Ureter (tissue), 1 donor: ENCODE measurements around the gene HSPBAP1. TPM values are rescaled to one million over a fixed set of nuclear protein-coding genes. Genes with fewer than 3 reads are reported as not detected.
"Not testable (repeated sequence)": the region's sequence is repeated elsewhere in the genome, so short reads cannot be mapped to it uniquely, and the experiment has no call there.

ENCODE experiments used
- DNase-seq: peaks from one replicate; pipeline ENCODE4 v3.0.0-alpha.2; 2020; ENCODE audit warnings: low spot score
- total RNA-seq: library from RNA; stranded (reverse); gene quantifications from one replicate; pipeline ENCODE4 v1.2.4, GENCODE V29; 2023
- donor health status: DM: yes; HTN: yes; CAD: no.

Gene HSPBAP1
- total RNA-seq, 1 donor from 2014 or later = 16.2 TPM

DNA sequence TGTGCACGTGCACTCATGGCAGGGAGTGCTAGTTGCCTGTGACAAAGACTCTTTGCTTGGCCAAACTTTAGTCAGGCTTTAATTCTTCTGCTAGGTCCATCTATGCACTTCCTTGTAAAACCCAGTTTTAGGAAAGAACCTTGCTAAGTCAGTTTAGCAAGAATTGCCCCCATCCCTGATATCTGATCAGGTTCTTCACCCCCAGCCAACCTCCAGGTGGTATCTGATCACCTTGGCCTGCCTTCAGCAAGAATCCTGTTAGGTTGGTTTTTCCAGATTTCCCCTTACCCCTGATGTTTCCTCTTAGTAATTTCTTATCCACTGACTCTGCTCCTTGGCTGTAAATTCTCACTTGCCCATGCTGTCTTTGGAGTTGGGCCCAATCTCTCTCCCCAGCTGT, 8.4 kb downstream of the HSPBAP1 start:
- DNase-seq = no peak

DNA sequence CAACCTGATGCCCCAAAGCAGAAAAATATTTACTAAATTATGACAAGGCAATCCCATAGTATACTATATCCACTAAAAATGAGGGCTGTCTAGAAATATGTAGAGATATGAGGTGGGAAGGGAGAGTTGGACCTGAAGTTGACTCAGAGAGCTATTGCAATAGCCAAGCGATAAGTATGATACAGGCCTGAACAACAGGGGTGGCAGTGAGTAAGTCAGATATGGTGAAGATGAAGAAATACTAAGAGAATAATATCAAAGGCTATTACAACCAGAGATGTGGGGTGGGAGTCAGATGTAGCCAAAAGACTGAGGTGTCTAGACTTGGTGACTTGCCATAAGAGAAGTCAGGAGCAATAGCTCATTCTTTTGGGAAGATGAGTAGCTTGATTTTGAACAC, 9.2 kb downstream of the HSPBAP1 start:
- no peak for DNase-seq

DNA sequence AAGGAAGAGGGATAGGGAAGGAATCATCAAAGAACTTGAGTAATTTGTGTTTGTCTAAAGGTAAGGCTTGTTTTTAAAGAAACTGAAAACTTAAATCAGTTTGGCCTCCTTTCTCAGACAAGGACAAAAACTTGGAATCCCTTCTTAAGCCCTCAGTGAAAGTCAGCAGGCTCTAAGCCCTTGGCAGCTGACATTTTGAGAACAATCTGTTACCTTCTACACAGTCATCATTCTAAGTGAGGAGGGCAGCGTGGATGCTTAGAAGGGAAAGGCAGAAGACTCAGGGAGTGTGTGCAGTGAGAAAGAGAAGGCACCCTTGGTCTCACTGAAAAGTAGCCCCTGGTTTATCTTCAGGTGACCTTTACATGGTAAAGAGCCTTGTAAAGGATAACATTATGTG, 10.8 kb downstream of the HSPBAP1 start:
- DNase-seq = no peak

DNA sequence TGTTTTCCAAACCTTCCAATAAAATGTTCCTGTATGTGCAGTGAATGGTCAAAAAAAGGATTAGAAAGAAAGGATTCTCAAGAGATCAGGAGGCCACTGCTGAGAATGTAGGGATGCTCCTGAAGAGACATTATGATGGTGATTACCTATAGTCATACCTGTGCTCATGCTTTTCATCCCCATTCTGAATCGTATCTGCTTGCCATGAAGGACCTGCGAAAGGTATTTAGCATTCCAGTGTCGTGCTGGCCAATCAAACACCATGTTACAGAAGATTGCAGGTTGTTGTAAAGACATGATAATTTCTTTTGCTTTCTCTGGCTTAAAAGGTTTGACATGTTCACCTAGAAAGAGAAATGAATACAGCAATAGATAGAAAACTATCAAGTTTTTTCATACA, 16.1 kb downstream of the HSPBAP1 start:
- DNase-seq = no peak

DNA sequence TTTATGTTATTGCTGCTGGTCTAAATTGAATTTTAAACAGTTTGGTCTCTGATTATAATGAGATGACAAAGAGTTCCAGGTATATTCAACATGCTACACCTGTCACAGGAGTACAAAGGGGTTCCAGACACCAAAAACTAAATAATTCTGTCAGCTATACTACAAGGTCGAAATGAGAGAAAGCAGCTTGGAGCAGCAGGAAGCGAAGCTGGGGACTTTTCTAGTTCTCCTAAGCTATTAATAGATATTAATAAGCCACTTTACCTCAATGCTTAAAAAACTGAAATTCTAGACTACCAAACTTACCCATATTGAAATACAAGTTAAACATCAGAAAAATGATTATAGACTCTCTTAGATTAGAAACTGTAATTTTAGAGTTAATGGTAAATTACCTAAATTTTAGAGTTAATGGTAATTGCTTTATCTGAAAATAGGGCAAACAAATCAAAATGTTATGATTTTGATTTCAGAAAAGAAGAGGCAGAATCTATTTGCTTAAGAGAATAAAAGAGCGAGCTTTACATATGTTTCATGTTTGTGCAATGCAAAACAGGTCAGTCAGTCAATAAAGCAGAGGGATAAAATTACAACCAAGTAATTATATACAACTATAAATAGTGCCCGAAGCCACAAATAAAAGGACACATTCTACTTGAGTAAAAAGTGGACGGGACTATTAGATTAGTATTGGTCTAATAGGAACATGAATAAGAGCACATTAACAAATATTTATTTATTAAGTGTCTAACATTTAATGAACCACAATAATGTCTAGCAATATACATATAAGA, 16.8 kb downstream of the HSPBAP1 start:
- DNase-seq = no peak

DNA sequence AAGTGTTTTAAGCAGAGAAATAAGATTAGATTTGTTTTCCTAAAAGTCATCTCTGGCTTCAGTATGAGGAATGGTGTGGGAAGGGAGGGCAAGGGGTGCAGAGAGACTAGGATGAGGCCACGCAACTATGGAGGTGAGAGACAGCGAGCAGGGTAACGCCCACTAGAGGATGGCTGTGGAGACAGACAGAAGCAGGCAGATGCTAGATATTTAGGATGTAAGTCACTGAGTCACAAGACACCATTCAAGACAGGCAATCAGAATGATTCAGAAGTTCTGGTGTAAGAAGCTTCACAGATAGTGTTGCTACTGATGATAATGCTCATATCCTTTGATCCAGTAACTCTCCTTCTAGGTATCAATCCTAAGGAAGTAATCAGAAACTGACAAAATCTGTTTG, 19.1 kb downstream of the HSPBAP1 start:
- DNase-seq = no peak

DNA sequence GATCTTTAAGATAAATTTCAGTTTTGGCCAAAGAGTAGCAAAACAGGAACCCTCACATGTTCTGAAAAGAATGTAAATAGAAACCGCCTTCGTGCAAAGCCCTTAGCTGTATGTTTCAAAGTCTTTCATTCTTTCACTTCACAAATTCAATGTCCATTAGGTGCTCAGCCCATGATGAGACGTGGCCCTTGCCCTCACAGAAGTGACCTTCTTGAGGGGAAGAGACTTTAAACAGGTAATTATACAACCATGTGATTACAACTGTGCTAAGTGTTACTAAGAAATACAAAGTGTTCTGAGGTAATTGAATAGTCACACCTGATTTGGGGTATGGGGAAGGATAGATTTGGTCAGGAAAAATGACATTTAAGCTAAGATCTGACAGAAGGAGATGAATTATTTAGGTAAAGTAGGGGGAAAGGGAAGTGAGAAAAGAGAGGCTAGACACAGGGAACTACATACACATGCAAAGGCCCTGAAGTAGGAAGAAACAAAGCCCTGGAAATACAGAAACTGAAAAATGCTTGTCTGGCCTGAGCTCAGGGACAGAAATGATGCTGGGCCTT, 19.6 kb downstream of the HSPBAP1 start:
- DNase-seq = no peak

DNA sequence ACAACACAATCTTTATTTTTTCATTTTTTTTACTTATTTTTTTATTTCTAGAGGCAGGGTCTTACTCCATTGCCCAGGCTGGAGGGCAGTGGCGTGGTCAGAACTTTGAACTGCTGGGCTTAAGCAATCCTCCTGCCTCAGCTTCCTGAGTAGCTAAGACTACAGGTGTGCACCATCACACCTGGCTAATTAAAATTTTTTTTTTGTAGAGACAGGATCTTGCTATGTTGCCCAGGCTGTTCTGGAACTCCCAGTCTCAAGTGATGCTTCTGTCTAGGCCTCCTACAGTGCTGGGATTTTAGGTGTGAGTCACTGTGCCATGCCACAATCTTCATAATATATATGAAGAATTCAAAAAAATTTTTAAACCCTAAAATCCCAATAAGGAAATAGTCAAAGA, 20.8 kb downstream of the HSPBAP1 start:
- no peak for DNase-seq

DNA sequence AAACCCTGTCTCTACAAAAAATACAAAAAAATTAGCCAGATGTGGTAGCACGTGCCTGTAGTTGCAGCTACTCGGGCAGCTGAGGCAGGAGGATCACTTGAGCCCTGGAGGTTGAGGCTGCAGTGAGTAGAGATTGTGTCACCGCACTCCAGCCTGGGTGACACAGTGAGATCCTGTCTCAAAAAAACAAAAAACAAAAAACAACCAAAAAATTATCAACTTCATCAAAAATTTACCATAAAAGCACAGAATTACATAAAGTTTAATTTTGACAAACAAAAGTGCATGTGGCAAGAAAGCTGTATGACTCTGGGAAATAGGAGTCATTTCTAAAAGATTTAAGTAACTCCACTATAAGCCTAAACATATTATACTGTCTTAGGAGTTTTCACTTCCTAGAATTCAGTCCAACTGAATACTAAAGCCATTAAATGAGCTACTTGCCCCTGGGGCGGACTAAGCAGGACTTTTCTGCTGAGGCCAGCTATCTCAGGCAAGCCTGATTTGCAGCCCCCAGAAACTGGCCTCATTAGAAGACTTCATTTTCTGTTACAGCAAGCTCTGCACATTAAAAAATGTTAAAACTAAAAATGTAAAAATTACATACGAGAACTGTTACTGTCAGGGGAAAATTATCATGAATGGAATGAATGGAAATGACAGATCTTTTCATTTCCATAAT, 23.0 kb downstream of the HSPBAP1 start:
- no peak for DNase-seq

DNA sequence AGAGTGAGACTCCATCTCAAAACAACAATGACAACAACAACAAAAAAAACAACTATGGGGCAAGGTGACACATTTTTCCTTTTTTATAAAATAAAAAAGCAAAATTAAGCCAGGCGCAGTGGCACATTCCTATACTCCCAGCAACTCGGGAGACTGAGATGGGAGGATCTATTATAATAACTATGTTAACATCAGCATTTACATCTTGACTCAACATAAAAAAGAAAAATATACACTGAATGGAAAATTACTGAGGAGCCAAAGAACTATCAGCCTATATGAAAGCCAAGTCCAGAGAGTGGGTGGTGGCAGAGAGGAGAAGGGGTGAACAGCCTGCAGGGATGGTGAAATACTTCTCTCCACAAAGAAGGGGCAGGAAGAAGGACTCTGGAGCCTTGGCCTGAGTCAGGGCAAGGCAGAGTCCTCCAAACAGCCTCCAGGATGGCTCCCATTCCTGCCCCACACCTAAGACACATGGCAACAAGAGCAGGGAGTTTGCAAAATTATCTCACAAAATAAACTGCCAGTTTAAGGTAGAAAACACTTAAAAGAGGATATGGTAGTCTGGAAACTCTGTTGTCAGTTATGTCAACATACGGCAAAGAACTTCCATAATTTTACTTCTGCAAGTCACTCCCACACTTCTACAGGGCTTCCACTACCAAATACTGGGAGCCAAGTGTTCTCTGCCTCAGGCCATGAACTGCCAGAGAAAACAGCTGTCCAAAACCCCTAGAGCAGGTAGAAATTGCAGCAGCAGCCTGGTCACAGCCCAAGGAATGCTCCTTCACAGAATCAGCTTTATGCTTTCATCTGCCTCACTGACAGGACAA, 25.9 kb downstream of the HSPBAP1 start:
- no peak for DNase-seq

DNA sequence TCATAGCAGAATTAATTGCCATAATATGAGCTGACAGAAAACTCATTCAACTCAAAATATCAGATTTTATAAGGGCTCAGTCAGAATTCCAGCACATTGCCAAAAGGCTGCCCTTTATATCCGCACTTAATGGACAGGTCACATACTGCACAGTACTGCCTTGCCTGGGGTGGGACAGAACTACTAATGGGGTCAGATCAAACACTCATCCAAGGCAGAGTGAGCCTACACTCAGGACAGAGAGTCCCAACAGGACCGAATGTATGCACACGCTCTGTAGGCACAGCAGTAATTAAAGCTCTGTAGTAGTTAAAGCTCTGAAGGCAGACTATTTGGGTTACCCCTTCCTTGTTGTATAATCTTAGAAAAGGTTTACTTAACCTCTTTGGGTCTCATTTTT, 27.2 kb downstream of the HSPBAP1 start:
- no peak for DNase-seq

DNA sequence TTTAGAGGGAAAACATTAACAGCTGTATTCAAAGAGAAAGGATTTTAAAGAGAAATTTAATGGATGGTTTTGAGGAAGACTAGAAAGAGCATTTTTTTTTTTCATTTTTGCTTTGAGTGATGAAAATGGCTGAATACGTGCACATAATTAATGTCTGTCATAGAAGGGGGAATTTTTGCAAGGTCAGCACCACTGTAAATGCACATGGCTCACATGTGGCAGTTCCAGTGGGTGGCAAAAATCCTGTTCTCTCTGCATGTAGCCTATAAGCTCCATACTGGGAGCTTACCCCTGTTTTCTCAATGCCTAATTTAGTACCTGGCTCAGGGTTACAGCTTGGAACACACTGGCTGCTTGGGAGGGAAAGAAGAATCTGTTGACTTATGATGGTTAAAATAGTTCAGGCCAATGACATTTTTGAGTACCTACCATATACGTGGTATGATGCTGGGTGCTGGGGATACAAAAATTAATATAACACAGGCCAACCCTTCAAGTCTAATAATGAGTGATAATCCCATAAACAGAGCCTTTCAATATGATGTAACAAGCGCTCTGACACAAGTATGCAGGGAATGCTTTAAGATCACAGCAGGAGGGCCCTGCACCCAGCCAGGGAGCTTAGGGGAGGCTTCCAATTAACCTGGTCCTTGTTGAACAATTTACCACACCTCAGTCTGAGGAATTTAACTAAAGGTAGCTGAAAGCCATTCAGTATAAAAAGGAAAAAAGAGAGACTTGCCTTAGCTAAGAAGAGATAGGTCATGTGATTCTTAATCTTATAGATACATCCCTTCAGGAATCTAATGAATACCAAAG, 33.0 kb downstream of the HSPBAP1 start:
- no peak for DNase-seq

DNA sequence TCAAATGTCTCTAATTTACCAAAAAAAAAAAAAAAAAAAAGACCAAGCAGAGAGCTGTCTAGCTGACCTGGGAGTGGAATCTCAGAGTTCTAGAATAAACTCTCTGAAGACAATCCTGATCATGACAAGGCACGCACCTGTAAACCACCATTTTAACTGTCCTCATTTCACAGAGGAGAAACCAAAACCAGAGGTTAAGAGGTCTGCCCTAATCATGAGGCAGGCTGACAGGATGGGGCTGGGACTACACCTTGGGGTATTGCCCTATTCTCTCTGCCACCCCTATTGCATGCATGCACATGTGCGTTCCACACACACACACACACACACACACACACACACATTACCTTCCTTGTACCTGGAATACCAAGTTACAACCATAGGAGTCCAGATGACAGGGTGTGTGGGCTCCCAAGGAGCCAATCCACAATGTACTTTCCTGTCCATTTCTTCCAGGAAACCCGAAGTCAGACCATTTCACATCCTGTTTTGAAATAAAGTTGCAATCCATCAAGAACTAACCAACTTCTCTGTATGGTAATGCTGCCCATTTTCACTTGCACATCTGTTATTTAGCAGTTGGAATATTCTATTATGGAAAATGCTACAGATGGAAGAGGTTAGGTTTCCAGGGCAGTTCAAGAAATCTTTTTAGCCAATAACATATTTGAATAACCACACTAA, 34.6 kb downstream of the HSPBAP1 start:
- DNase-seq = no peak

DNA sequence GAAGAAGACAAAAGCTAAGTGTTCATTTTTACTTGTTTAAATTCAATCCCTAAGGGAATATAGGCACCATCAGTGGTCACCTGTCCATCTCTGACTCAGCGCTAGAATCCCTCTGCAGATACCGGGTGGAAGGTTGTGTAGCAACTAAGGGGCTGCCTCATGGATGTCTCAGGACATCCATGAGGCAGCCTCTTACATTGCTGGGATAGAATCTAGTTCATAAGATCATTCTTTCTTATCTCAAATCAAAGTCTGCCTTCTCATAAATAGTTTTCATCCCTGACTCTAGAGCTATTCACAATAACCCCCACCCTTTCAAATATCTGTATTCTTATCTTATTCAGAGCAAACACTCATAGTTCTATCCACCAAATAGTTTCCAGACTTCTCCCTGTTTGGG, 38.1 kb downstream of the HSPBAP1 start:
- no peak for DNase-seq

DNA sequence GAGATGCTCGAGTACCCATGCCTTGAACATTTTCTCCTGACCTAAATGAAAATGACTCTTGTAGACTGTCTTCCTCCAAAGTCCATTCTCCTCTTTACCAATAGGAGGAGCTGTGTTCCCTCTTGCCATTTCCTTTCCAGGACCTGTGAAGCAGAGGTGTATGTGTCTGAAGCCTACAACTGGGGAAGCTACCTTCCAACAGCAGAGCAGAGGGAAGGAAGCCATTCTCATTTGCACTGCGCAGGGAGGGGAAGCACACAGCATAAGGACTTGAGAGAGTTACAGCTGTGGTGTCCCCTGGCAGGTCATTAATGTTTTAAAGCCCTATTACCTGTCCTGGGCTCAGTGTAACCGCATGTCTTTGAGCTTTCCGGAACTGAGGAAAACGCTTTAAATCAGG, 38.7 kb downstream of the HSPBAP1 start:
- DNase-seq = no peak

DNA sequence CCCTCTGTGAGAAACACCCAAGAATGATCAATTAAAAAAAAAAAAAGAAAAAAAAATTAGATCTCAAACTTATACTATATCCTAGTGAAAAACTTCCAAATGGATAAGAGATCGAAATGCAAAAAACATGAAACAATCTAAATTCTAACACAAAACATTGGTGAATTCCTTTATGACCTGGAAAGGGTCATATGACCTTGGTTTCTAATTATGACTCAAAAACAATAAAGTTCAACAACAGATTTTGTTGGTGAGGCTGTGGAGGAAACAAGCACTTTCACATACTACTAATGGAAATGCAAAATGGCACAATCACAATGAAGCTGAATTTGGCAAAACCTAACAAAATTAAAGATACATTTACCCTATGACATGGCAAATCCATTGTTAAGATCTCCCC, 45.3 kb downstream of the HSPBAP1 start:
- no peak for DNase-seq

DNA sequence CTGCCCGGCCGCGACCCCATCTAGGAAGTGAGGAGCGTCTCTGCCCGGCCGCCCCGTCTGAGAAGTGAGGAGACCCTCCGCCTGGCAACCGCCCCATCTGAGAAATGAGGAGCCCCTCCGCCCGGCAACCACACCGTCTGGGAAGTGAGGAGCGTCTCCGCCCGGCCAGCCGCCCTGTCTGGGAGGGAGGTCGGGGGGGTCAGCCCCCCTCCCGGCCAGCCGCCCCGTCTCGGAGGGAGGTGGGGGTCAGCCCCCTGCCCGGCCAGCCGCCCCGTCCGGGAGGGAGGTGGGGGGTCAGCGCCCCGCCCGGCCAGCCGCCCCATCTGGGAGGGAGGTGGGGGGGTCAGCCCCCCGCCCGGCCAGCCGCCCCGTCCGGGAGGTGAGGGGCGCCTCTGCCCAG, 46.3 kb downstream of the HSPBAP1 start:
- DNase-seq = not testable (repeated sequence)

DNA sequence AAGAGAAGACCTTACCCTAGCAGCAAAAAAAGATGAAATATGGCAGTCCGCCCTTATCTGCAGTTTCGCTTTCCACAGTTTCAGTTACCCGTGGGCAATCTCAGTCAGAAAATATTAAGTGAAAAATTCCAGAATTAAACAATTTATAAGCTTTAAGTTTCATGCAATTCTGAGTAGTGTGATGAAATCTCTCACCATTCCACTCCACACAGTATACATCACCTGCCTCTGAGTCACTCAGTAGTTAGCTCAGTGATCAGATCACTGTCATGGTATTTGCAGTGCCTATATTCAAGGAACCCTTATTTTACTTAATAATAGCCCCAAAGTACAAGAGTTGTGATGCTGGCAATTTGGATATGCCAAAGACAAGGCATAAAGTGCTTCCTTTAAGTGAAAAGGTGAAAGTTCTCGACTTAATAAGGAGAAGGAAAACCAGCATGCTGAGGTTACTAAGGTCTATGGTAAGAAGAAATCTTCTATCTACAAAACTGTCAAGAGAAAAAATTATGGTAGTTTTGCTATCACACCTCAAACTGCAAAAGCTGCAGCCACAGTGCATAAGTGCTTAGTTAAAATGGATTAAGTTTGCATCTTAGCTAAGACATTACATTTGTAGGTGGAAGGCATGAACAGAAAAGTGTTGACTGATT, 48.1 kb downstream of the HSPBAP1 start:
- DNase-seq = no peak

DNA sequence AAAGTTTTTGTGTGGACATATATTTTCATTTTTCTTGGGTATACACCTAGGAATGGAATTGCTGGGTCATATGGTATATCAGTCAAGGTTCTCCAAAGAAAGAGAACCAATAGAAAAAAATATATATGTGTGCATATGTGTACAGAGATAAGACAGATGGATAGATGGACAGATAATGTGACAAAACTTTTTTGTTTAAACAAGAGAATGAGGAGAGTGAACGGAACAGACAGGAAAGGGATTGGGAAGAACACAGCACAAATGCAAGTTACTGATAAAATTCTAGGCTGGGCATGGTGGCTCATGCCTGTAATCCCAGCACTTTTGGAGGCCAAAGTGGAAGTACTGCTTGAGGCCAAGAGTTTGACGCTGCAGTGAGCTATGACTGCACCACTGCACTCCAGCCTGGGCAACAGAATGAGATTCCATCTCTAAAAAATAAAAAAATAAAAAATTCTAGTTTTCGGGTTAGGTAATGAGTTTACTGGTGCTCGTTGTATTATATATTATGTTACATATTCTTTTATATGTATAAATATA, 50.0 kb downstream of the HSPBAP1 start:
- no peak for DNase-seq

DNA sequence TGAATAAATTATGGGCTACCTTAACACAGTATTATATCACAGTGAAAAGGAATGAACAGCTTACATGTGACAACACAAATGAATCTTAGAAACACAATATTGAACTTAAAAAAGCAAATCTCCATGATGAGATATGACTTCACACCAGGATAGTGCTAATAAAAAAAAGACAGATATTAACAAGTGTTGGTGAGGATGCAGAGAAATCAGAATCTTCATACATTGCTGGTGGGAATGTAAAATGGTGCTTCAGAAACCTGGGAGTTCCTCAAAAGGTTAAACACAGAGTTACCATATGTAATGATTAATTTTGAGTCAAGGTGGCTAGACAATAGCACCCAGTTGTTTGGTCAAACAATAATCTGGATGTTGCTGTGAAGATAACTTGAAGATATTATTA, 51.4 kb downstream of the HSPBAP1 start:
- DNase-seq = no peak
